Natural killer cell treated with Interleukin-12 subunit alpha and Interleukin-12 subunit beta and Interleukin-15 and Interleukin-18, amount 100 ng/mL, for 72 hours (primary cell): ENCODE results near the gene SIK2. TPM values are rescaled to one million over a fixed set of nuclear protein-coding genes. Genes with fewer than 3 reads are reported as not detected.

Experiments
- ATAC-seq, 2 donors: fragments of 150-1000 bp; cut with Tn5 transposase in 1 of 2; sonication (Bioruptor Pico), chemical (Tn5 transposase) in 1 of 2; 2 replicates each; pipeline ENCODE4 v1.10.0; 2021
- DNase-seq: peaks from one replicate; pipeline ENCODE4 v3.0.0; 2022; ENCODE audit warnings: low spot score
- H3K27ac Mint-ChIP-seq, 2 donors: 1 replicate in 1 of 2; 2 replicates in 1 of 2; pipeline ENCODE4 v1.8.0; 2022; ENCODE audit warnings: mixed read lengths in 2 of 2, mild to moderate bottlenecking in 1 of 2, moderate library complexity in 1 of 2
- H3K27me3 Mint-ChIP-seq, 2 donors: 1 replicate in 1 of 2; 2 replicates in 1 of 2; pipeline ENCODE4 v1.8.0; 2022; ENCODE audit warnings: mixed read lengths in 2 of 2
- H3K36me3 Mint-ChIP-seq: one replicate; pipeline ENCODE4 v1.8.0; 2022; ENCODE audit warnings: mixed read lengths
- H3K4me1 Mint-ChIP-seq, 2 donors: 1 replicate in 1 of 2; 2 replicates in 1 of 2; pipeline ENCODE4 v1.8.0; 2022; ENCODE audit warnings: low read depth in 2 of 2, mixed read lengths in 2 of 2, mild to moderate bottlenecking in 1 of 2
- H3K4me3 Mint-ChIP-seq: one replicate; pipeline ENCODE4 v1.8.0; 2022; ENCODE audit warnings: mixed read lengths
- H3K9me3 Mint-ChIP-seq: 2 replicates; pipeline ENCODE4 v1.8.0; 2022; ENCODE audit warnings: mixed read lengths
- total RNA-seq, 2 donors: library from RNA; stranded (reverse); gene quantifications; one replicate each; pipeline ENCODE4 v1.2.3, GENCODE V29; 2022

SIK2 gene
- total RNA-seq, 2 donors from 2014 or later, result 8.1 to 8.8 TPM

GRCh38 chr11:111620518-111620917 is 18.3 kb downstream of the SIK2 start:
- DNase-seq (no peak), ATAC-seq (no peak)
- peaks cover 4% of the 10 kb centered on the region for H3K9me3 Mint-ChIP-seq
- no peak overlapping the region for H3K4me3 Mint-ChIP-seq
- no peak overlapping the region for H3K27ac Mint-ChIP-seq
- peaks cover 0 to 8% of the 10 kb centered on the region in 2 donors for H3K4me1 Mint-ChIP-seq
- no peaks in the 10 kb centered on the region for H3K27me3 Mint-ChIP-seq
- H3K36me3 Mint-ChIP-seq, result peaks cover 19% of the 10 kb centered on the region

DNA sequence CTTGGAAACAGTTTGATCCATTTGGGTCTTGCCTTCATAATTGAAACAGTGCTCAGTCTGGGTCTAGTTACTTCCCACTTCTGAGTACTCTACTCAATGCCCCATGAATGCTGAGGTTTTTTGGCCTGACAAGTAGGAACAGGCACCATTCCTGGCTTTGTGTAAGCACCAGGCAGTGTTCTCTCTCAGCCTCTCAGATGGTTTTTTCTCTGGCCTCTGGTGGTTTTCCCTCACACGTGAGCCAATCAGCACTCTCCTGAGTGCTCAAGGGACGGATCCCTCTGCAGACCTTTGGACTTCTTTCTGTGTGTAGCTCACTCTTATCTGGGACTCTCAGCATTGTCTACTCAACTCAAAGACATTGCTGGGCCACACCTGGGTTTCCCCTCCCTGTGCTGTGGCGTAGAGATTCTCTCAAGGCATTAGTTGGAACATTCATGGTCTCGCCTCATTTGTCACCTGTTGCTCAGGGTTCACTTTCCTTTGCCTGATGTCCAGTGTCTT is 21.3 kb downstream of the SIK2 start:
- DNase-seq (no peak), ATAC-seq (no peak)
- Mint-ChIP-seq H3K27ac (no peak overlapping the region), H3K27me3 (no peaks in the 10 kb centered on the region), H3K9me3 (peaks cover 4% of the 10 kb centered on the region), H3K4me1 (peaks cover under 1 to 13% of the 10 kb centered on the region in 2 donors), H3K36me3 (peaks cover 22% of the 10 kb centered on the region), H3K4me3 (no peak overlapping the region)

- Mint-ChIP-seq H3K4me3 (no peak overlapping the region), H3K27ac (no peak overlapping the region), H3K4me1 (peaks cover 3 to 17% of the 10 kb centered on the region in 2 donors), H3K9me3 (peaks cover 4% of the 10 kb centered on the region), H3K36me3 (peaks cover 23% of the 10 kb centered on the region), H3K27me3 (no peaks in the 10 kb centered on the region)
- ATAC-seq, result no peak
- DNase-seq, result no peak
These were observed 22.4 kb downstream of the SIK2 start for GRCh38 chr11:111624608-111625007.

DNA sequence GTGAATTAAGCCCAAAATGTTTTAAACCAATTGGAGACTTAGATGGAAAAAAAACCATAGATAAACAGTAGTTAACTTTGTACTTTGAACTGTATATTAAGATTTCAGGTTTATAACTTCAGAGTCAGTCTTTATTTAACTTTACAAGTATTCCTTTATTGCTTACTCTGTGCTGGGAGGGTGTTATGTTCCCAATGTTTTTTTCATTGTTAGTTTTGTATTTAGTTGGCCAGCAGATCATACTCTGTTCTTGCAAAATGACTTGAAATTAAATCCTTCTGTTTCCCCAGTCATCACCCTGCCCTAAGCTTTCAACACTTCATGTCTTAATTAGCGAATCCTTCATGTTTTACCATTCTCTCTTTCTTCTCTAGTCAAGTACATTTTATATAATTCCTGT is 25.3 kb downstream of the SIK2 start:
- peaks cover 21% of the 10 kb centered on the region for H3K36me3 Mint-ChIP-seq

DNA sequence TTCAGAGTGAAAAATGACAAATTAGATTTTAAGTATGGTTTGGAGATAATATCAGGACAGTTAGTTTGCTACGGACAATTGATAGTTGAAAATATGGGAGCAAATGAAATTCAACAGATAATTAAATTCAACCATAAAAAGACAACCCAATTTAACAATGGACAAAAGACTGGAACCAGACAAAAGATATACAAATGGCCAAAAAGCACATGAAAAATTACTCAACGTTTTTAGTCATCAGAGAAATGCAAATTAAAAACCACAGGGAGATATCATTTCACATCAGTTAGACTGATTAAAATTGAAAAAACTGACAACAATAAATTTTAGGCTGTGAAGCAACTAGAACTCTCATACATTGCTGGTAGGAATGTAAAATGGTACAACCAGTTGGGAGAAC is 27.2 kb downstream of the SIK2 start:
- DNase-seq (no peak), ATAC-seq (no peak)
- Mint-ChIP-seq H3K27me3 (no peaks in the 10 kb centered on the region), H3K4me1 (peaks cover 6 to 25% of the 10 kb centered on the region in 2 donors), H3K36me3 (peaks cover 8% of the 10 kb centered on the region), H3K4me3 (no peak overlapping the region), H3K9me3 (no peaks in the 10 kb centered on the region), H3K27ac (no peak overlapping the region)

More for the DNA sequence above, 25.3 kb downstream of the SIK2 start:
- DNase-seq (no peak), ATAC-seq (no peak)
- Mint-ChIP-seq H3K4me3 (no peak overlapping the region), H3K27me3 (no peaks in the 10 kb centered on the region), H3K4me1 (peaks cover 3 to 17% of the 10 kb centered on the region in 2 donors), H3K27ac (no peak overlapping the region), H3K9me3 (peaks cover 3% of the 10 kb centered on the region)

DNA sequence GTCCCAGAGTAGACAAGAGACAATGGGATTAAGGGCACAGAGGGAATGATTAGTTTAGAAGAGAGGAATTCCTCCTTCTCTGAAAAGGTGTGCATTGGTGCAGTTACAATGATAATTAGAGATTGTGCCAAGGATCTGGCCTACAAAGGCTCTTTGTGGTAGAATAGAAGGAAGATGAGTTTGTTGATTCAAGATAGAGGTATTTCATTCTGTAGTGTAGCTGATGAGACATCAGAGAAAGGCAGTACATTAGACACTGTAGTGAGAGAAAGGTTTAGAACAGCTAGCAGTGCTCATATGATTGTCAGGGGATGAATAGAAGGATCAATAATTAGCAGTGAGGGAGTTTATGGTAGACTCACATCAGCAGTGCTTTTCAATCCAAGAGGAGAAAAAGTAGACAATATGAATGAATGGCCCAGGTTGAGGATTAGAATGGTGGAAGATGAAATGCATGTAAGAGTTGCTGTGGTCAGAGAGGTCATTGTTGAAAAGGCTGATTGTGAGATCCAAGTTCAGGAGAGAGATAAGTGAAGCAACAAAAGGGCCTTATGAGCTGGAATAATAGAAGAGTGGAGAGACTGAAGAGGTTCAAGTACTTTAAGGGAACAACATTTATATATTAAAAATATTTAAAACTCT is 28.9 kb downstream of the SIK2 start:
- no peak for DNase-seq
- Mint-ChIP-seq H3K27ac (no peak overlapping the region), H3K36me3 (peaks cover 6% of the 10 kb centered on the region), H3K9me3 (no peaks in the 10 kb centered on the region), H3K4me3 (no peak overlapping the region), H3K27me3 (no peaks in the 10 kb centered on the region), H3K4me1 (peaks cover 13 to 29% of the 10 kb centered on the region in 2 donors)
- peak; percentile 24 to 50 for ATAC-seq

- Mint-ChIP-seq H3K4me3 (no peak overlapping the region), H3K4me1 (peaks cover 16 to 34% of the 10 kb centered on the region in 2 donors), H3K27ac (no peak overlapping the region), H3K9me3 (no peaks in the 10 kb centered on the region), H3K36me3 (peaks cover 10% of the 10 kb centered on the region), H3K27me3 (no peaks in the 10 kb centered on the region)
- DNase-seq (no peak), ATAC-seq (peak; percentile 84 to 89)
These were observed 29.4 kb downstream of the SIK2 start for GRCh38 chr11:111631666-111632039.

GRCh38 chr11:111632516-111633220 is 30.4 kb downstream of the SIK2 start:
- H3K27me3 Mint-ChIP-seq, result no peaks in the 10 kb centered on the region
- ATAC-seq, result no peak
- no peak for DNase-seq
- H3K4me1 Mint-ChIP-seq, result peaks cover 16 to 40% of the 10 kb centered on the region in 2 donors
- no peak overlapping the region for H3K27ac Mint-ChIP-seq
- H3K9me3 Mint-ChIP-seq, result no peaks in the 10 kb centered on the region
- H3K4me3 Mint-ChIP-seq, result no peak overlapping the region
- peaks cover 12% of the 10 kb centered on the region for H3K36me3 Mint-ChIP-seq

DNA sequence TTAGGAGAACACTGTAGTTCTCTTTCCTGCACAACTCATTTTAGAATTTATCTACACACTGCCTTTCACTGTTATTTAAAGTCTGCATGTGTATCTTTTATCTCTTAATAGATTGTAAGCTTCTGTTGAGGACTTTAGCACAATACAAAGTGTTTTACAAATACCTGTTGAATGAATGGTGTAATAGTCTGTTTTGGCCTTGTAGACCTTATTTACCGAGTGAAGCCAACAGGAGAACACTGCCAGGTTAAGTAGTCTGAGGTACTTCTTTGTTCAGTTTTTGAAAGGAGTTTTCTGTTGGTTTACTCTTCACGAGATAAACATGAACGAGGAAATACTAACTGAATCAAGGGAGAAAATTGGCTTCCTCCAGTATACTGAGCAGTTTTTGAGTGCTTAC is 31.0 kb downstream of the SIK2 start:
- Mint-ChIP-seq H3K27ac (no peak overlapping the region), H3K27me3 (no peaks in the 10 kb centered on the region), H3K9me3 (no peaks in the 10 kb centered on the region), H3K36me3 (peaks cover 16% of the 10 kb centered on the region), H3K4me3 (no peak overlapping the region), H3K4me1 (peaks cover 21 to 44% of the 10 kb centered on the region in 2 donors)
- DNase-seq (no peak), ATAC-seq (no peak)

DNA sequence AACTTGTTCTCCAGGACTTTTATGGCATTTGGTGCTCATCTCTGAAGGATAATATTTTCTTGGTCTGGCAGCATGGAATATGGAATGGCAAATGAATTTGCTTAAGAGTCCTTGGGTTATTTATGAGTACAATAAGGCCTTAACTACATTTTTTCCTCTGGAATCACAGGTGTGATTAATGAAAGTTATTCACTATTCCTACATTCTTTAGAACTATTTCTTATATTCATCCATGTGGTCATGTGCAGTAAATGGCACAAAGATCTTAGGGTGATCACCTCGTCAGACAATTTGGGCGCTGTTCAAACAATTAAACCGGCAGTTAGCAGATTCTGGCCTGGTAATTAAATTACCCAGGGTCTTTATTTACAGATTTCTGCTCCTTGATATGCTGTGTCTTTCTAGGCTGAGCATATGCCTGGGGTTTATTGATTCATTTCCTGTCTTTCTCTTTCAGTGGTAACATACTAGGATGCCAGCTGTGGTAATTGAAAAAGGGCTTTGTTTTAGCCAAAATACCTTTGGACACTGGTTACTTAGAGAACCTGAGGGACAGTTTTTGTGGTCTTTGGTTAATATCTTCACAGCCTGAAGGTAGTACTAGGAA is 31.6 kb downstream of the SIK2 start:
- Mint-ChIP-seq H3K27ac (peak overlapping the region in 1 of 2 donors; percentile 28), H3K27me3 (no peaks in the 10 kb centered on the region), H3K36me3 (peaks cover 11% of the 10 kb centered on the region), H3K9me3 (no peaks in the 10 kb centered on the region), H3K4me1 (peaks cover 23 to 44% of the 10 kb centered on the region in 2 donors), H3K4me3 (no peak overlapping the region)
- DNase-seq (no peak), ATAC-seq (no peak)

DNA sequence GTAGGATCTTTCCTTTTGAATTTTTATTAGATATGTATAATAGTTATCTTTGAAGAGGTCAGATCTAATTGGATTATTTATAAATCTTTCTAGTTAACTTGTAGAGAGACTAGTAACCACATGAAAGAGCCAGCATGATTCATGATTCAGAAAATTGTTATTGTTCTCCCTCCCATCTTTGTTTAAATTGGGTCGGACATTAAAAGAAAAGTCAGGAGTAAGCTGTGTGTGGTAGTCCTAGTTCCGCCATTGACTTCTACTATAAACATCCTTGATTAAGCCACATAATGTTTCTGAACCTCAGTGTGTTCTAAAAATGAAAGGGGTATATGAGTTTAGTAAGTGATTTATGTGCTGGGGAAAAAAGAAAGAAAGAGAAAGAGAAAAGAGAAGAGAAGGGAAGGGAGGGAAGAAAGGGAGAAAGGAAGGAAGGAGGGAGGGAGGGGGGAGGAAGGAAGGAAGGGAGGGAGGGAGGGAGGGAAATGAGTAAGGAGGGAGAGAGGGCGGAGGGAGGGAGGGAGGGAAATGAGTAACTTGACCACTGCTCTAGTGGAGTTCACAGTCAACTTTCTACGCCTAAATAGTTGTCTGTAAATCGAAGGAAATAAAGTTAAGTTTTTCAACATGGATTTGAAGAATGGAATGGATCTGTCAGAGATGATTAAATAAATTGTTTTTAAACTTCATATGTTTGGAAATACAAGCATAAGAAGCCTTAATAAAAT is 32.9 kb downstream of the SIK2 start:
- Mint-ChIP-seq H3K36me3 (peaks cover 11% of the 10 kb centered on the region), H3K4me3 (peak overlapping the region; percentile 14), H3K27me3 (no peaks in the 10 kb centered on the region), H3K9me3 (no peaks in the 10 kb centered on the region), H3K27ac (peak overlapping the region in 1 of 2 donors; percentile 28), H3K4me1 (peaks cover 23 to 44% of the 10 kb centered on the region in 2 donors)
- DNase-seq (no peak), ATAC-seq (no peak)

- H3K27me3 Mint-ChIP-seq, result no peaks in the 10 kb centered on the region
- H3K36me3 Mint-ChIP-seq, result peaks cover 11% of the 10 kb centered on the region
- no peak overlapping the region for H3K4me3 Mint-ChIP-seq
- H3K4me1 Mint-ChIP-seq, result peaks cover 23 to 44% of the 10 kb centered on the region in 2 donors
- no peaks in the 10 kb centered on the region for H3K9me3 Mint-ChIP-seq
- ATAC-seq, result no peak
- DNase-seq, result no peak
- H3K27ac Mint-ChIP-seq, result no peak overlapping the region
These were observed 33.4 kb downstream of the SIK2 start for GRCh38 chr11:111635706-111636045.

DNA sequence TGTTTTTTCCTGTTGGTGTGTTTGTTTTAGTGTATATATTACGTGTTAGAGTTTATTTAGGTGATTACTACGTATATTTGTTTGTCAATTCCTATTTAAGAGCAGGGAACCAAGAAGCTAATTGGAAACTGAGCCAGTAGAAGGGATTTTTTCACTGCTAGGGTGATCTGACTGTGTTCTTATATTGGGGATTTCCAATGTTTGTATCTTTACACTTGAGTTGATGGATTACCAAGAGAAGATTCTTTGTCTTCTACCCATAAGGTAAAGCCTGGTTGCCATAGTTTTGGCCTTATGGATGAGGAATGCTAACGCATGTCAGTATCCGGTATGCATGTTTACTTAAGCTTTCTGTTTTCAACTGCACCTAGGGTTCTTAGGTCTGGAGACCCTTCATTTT is 35.6 kb downstream of the SIK2 start:
- Mint-ChIP-seq H3K9me3 (no peaks in the 10 kb centered on the region), H3K36me3 (peaks cover 11% of the 10 kb centered on the region), H3K27me3 (no peaks in the 10 kb centered on the region), H3K4me3 (no peak overlapping the region), H3K27ac (peak overlapping the region in 1 of 2 donors; percentile 12), H3K4me1 (peaks cover 28 to 44% of the 10 kb centered on the region in 2 donors)
- no peak for ATAC-seq
- DNase-seq, result no peak
